ENCODE measurements around the gene AGER. TPM values are rescaled to one million over a fixed set of nuclear protein-coding genes. Genes with fewer than 3 reads are reported as not detected.

Gene AGER
- polyA plus RNA-seq (2012; rRNA removed): 2.9 and 3.5 TPM in 2 replicates
- polyA plus RNA-seq (2012; cell fraction: cytosol; rRNA removed): 0.68 and 0.80 TPM in 2 replicates
- polyA plus RNA-seq (2012; cell fraction: nucleus; rRNA removed): 25.0 and 43.7 TPM in 2 replicates

GRCh38 chr6:32184084-32184640 is at the start of gene AGER:
TSS of gene AGER (minus strand) at chr6:32184253. CDS start at chr6:32184222, 31 bp downstream.
- no peak within 1 kb of the TSS for H2AFZ ChIP-seq (ENCODE audit: low read depth)
- H3K27ac ChIP-seq (ENCODE audit: low read depth in 2 of 2, low read length in 1 of 2): no peak within 1 kb of the TSS
- H3K36me3 ChIP-seq (replicated peaks in 1 of 2; ENCODE audit: control insufficient read depth in 1 of 2, insufficient read depth in 2 of 2, low read length in 1 of 2): peaks cover 17 to 43% of the 10 kb centered on the region in 2 experiments
- CTCF ChIA-PET: no interaction called here
- WGBS (ENCODE audit: low lambda C conversion rate): 87% methylated on average over 6 of the region's 6 CpGs
- no peak within 1 kb of the TSS for H3K4me3 ChIP-seq (ENCODE audit: low read depth in 2 of 2, low read length in 1 of 2)
- peaks cover 20% of the 10 kb centered on the region for H3K79me2 ChIP-seq (ENCODE audit: insufficient read depth)
- DNase-seq: peak; percentile 6
- H3F3A ChIP-seq (replicated peaks; ENCODE audit: insufficient read depth): peaks cover 20% of the 10 kb centered on the region
- no peaks in the 10 kb centered on the region for H3K9me3 ChIP-seq
- H3K4me2 ChIP-seq: no peak within 1 kb of the TSS
- peaks cover 3 to 14% of the 10 kb centered on the region in 2 experiments; a peak in 1 of 4 replicates for H3K4me1 ChIP-seq (ENCODE audit: control insufficient read depth in 1 of 2, insufficient read depth in 2 of 2, low read depth in 1 of 2, low read length in 1 of 2)
- no peaks in the 10 kb centered on the region for H3K9me2 ChIP-seq
- no peak for TF ChIP-seq NRF1 (IDR thresholded peaks at IDR 0.05; ENCODE audit: low read depth, low read length)
- no peak for TF ChIP-seq RXRA (IDR thresholded peaks at IDR 0.05; ENCODE audit: borderline replicate concordance, low read depth)
- H3K27me3 ChIP-seq (ENCODE audit: insufficient read depth): no peaks in the 10 kb centered on the region
- no peaks in the 10 kb centered on the region for H4K20me1 ChIP-seq (ENCODE audit: insufficient read depth)
- no peak within 1 kb of the TSS for H3K9ac ChIP-seq
- POLR2A ChIA-PET: no interaction called here

DNA sequence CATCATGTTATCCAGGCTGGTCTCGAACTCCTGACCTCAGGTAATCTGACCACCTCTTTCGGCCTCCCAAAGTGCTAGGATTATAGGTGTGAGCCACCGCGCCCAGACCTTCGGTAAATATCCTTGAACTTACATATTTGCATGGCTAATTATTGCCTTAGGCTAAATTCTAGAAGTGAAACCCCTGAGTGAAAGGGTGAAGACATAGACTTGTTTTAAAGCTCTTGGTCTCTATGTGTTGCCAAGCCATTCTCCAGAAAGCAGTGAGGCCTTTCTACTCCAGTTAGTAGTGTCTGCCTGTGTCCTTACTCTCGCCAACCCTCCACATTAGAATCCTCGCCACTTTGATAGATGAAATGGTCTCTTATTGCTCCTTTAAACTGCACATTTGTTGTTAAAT is 42.4 kb upstream of the AGER start:
- CTCF ChIA-PET: no interaction called here

More for the DNA sequence above, 42.4 kb upstream of the AGER start:
- no peak overlapping the region for H3K27ac ChIP-seq (ENCODE audit: low read depth in 2 of 2, low read length in 1 of 2)
- H3K79me2 ChIP-seq (ENCODE audit: insufficient read depth): no peaks in the 10 kb centered on the region
- POLR2A ChIA-PET: no interaction called here
- no peak overlapping the region for H3K9ac ChIP-seq
- no peaks in the 10 kb centered on the region for H3K9me3 ChIP-seq
- 10% methylated on average over 7 of the region's 7 CpGs for WGBS (ENCODE audit: low lambda C conversion rate)
- no peaks in the 10 kb centered on the region for H3F3A ChIP-seq (replicated peaks; ENCODE audit: insufficient read depth)
- H3K4me3 ChIP-seq (ENCODE audit: low read depth in 2 of 2, low read length in 1 of 2): no peak overlapping the region
- no peaks in the 10 kb centered on the region for H3K9me2 ChIP-seq
- no peaks in the 10 kb centered on the region for H3K4me1 ChIP-seq (ENCODE audit: control insufficient read depth in 1 of 2, insufficient read depth in 2 of 2, low read depth in 1 of 2, low read length in 1 of 2)
- peaks cover 32% of the 10 kb centered on the region for H3K27me3 ChIP-seq (ENCODE audit: insufficient read depth)
- H3K36me3 ChIP-seq (replicated peaks in 1 of 2; ENCODE audit: control insufficient read depth in 1 of 2, insufficient read depth in 2 of 2, low read length in 1 of 2): no peaks in the 10 kb centered on the region
- H3K4me2 ChIP-seq: no peak overlapping the region
- no peaks in the 10 kb centered on the region for H4K20me1 ChIP-seq (ENCODE audit: insufficient read depth)
- TF ChIP-seq, protein P1, sequence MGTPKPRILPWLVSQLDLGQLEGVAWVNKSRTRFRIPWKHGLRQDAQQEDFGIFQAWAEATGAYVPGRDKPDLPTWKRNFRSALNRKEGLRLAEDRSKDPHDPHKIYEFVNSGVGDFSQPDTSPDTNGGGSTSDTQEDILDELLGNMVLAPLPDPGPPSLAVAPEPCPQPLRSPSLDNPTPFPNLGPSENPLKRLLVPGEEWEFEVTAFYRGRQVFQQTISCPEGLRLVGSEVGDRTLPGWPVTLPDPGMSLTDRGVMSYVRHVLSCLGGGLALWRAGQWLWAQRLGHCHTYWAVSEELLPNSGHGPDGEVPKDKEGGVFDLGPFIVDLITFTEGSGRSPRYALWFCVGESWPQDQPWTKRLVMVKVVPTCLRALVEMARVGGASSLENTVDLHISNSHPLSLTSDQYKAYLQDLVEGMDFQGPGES (IDR thresholded peaks at IDR 0.05; ENCODE audit: low read depth, low read length): no peak
- TF ChIP-seq FOSL2 (IDR thresholded peaks at IDR 0.05; ENCODE audit: borderline replicate concordance, low read depth) (no peak), EZH2phosphoT487 (IDR thresholded peaks at IDR 0.05; ENCODE audit: borderline replicate concordance, low read depth) (no peak), MEF2A (IDR thresholded peaks at IDR 0.05; ENCODE audit: borderline replicate concordance, low read depth) (no peak), RFX5 (IDR thresholded peaks at IDR 0.05; ENCODE audit: low read length) (no peak), MXI1 (IDR thresholded peaks at IDR 0.05; ENCODE audit: low read depth, low read length) (no peak), GATA2 (CRISPR knock-in tag; IDR thresholded peaks at IDR 0.05) (no peak), GABPA (IDR thresholded peaks at IDR 0.05; ENCODE audit: low read depth) (no peak), RXRA (IDR thresholded peaks at IDR 0.05; ENCODE audit: borderline replicate concordance, low read depth) (no peak), TCF12 (IDR thresholded peaks at IDR 0.05) (no peak), NFIC (IDR thresholded peaks at IDR 0.05; ENCODE audit: borderline replicate concordance) (no peak), POLR2AphosphoS5 (IDR thresholded peaks at IDR 0.05; ENCODE audit: low read depth, low read length) (no peak)
- TF ChIP-seq, protein P2, sequence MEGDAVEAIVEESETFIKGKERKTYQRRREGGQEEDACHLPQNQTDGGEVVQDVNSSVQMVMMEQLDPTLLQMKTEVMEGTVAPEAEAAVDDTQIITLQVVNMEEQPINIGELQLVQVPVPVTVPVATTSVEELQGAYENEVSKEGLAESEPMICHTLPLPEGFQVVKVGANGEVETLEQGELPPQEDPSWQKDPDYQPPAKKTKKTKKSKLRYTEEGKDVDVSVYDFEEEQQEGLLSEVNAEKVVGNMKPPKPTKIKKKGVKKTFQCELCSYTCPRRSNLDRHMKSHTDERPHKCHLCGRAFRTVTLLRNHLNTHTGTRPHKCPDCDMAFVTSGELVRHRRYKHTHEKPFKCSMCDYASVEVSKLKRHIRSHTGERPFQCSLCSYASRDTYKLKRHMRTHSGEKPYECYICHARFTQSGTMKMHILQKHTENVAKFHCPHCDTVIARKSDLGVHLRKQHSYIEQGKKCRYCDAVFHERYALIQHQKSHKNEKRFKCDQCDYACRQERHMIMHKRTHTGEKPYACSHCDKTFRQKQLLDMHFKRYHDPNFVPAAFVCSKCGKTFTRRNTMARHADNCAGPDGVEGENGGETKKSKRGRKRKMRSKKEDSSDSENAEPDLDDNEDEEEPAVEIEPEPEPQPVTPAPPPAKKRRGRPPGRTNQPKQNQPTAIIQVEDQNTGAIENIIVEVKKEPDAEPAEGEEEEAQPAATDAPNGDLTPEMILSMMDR (IDR thresholded peaks at IDR 0.05): no peak
- TF ChIP-seq, protein P3, sequence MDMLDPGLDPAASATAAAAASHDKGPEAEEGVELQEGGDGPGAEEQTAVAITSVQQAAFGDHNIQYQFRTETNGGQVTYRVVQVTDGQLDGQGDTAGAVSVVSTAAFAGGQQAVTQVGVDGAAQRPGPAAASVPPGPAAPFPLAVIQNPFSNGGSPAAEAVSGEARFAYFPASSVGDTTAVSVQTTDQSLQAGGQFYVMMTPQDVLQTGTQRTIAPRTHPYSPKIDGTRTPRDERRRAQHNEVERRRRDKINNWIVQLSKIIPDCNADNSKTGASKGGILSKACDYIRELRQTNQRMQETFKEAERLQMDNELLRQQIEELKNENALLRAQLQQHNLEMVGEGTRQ (IDR thresholded peaks at IDR 0.05; ENCODE audit: borderline replicate concordance, low read depth, low read length): no peak
- no peak overlapping the region for H2AFZ ChIP-seq (ENCODE audit: low read depth)
- DNase-seq: no peak
